CD14-positive monocyte (primary cell): ENCODE data around the gene ATP11A. TPM values are rescaled to one million over a fixed set of nuclear protein-coding genes. Genes with fewer than 3 reads are reported as not detected.

Source experiments
- DNase-seq, 3 donors: peaks; one replicate each; pipeline ENCODE4 v3.0.0-alpha.2; 2011 to 2022
- H2AFZ ChIP-seq: 2 replicates; pipeline ENCODE4 v1.6.0; 2012; ENCODE audit warnings: mild to moderate bottlenecking, low read depth, low read length, inconsistent platforms; ENCODE audit not compliant: insufficient read depth, poor library complexity, severe bottlenecking
- H3K27ac ChIP-seq, 2 donors: 1 replicate in 1 of 2; 2 replicates in 1 of 2; pipeline ENCODE4 v1.5.1; 2012 to 2013; ENCODE audit warnings: low read length in 2 of 2, control low read depth in 1 of 2, inconsistent platforms in 1 of 2, low read depth in 1 of 2, mild to moderate bottlenecking in 1 of 2
- H3K27me3 ChIP-seq, 2 donors: one replicate each; pipeline versions ENCODE4 v1.6.0 to v1.6.1; 2011 to 2013; ENCODE audit warnings: low read length in 2 of 2; ENCODE audit not compliant: control insufficient read depth in 2 of 2, insufficient read depth in 2 of 2
- H3K36me3 ChIP-seq, 2 donors: replicated peaks in 1 of 2; 1 replicate in 1 of 2; 2 replicates in 1 of 2; pipeline versions ENCODE4 v1.5.1 to v1.6.1; 2012 to 2013; ENCODE audit warnings: low read length in 2 of 2, control low read depth in 1 of 2, inconsistent platforms in 1 of 2, mild to moderate bottlenecking in 1 of 2; ENCODE audit not compliant: insufficient read depth in 2 of 2, control insufficient read depth in 1 of 2
- H3K4me1 ChIP-seq, 2 donors: 1 replicate in 1 of 2; 2 replicates in 1 of 2; pipeline versions ENCODE4 v1.5.1 to v1.6.1; 2012 to 2013; ENCODE audit warnings: low read length in 2 of 2, control low read depth in 1 of 2, inconsistent platforms in 1 of 2, mild to moderate bottlenecking in 1 of 2, moderate library complexity in 1 of 2; ENCODE audit not compliant: insufficient read depth in 2 of 2, control insufficient read depth in 1 of 2
- H3K4me2 ChIP-seq: replicated peaks from 2 replicates; pipeline ENCODE3; 2012; ENCODE audit warnings: low read length, moderate library complexity, mild to moderate bottlenecking; ENCODE audit not compliant: poor library complexity, severe bottlenecking; ENCODE audit errors: extremely low read depth
- H3K4me3 ChIP-seq, 3 experiments: fragments of 200-600 bp in 1 of 3; sonication (generic) in 1 of 3; replicated peaks in 1 of 3; 1 replicate in 2 of 3; 2 replicates in 1 of 3; pipeline ENCODE4 v1.5.1; 2011 to 2013; ENCODE audit warnings: low read length in 3 of 3, mild to moderate bottlenecking in 3 of 3, control low read depth in 2 of 3, low read depth in 2 of 3, inconsistent platforms in 1 of 3, moderate library complexity in 1 of 3
- H3K79me2 ChIP-seq: 2 replicates; pipeline ENCODE4 v1.6.0; 2012; ENCODE audit warnings: mild to moderate bottlenecking, control low read depth, inconsistent platforms, low read length, moderate library complexity; ENCODE audit not compliant: insufficient read depth
- H3K9ac ChIP-seq: 2 replicates; pipeline ENCODE4 v1.6.0; 2017; ENCODE audit warnings: low read length, mild to moderate bottlenecking; ENCODE audit not compliant: insufficient read depth, poor library complexity, severe bottlenecking
- H3K9me3 ChIP-seq, 2 donors: replicated peaks in 1 of 2; 1 replicate in 1 of 2; 2 replicates in 1 of 2; pipeline versions ENCODE4 v1.5.1 to v1.6.1; 2012 to 2013; ENCODE audit warnings: low read length in 2 of 2, control low read depth in 1 of 2; ENCODE audit not compliant: control insufficient read depth in 1 of 2, insufficient read depth in 1 of 2
- H4K20me1 ChIP-seq: 2 replicates; pipeline ENCODE4 v1.6.0; 2012; ENCODE audit warnings: mild to moderate bottlenecking, low read length, control low read depth, moderate library complexity; ENCODE audit not compliant: insufficient read depth
- H3K27ac Mint-ChIP-seq, 7 donors: one replicate each; pipeline ENCODE4 v1.8.0; 2020; ENCODE audit warnings: mild to moderate bottlenecking in 7 of 7, mixed read lengths in 7 of 7, moderate library complexity in 6 of 7, inconsistent platforms in 2 of 7
- H3K27me3 Mint-ChIP-seq, 3 donors: one replicate each; pipeline ENCODE4 v1.8.0; 2021 to 2022; ENCODE audit warnings: low read depth in 3 of 3, mild to moderate bottlenecking in 3 of 3, mixed read lengths in 3 of 3, moderate library complexity in 3 of 3, inconsistent platforms in 1 of 3
- H3K36me3 Mint-ChIP-seq, 2 donors: one replicate each; pipeline ENCODE4 v1.8.0; 2020; ENCODE audit warnings: mixed read lengths in 2 of 2, inconsistent platforms in 1 of 2, mild to moderate bottlenecking in 1 of 2
- H3K4me1 Mint-ChIP-seq: one replicate; pipeline ENCODE4 v1.8.0; 2020; ENCODE audit warnings: mild to moderate bottlenecking, mixed read lengths
- H3K4me3 Mint-ChIP-seq, 2 donors: one replicate each; pipeline ENCODE4 v1.8.0; 2020; ENCODE audit warnings: mild to moderate bottlenecking in 2 of 2, mixed read lengths in 2 of 2, moderate library complexity in 1 of 2
- H3K9me3 Mint-ChIP-seq, 7 donors: one replicate each; pipeline ENCODE4 v1.8.0; 2020 to 2022; ENCODE audit warnings: mixed read lengths in 7 of 7, mild to moderate bottlenecking in 6 of 7, moderate library complexity in 6 of 7, inconsistent platforms in 2 of 7
- WGBS: methylation state at CpG from one replicate; pipeline ENCODE4 v1.1.5; 2013; ENCODE audit warnings: missing lambda C conversion rate; ENCODE audit not compliant: insufficient coverage; 5-methylcytosine and 5-hydroxymethylcytosine counted together
- intact Hi-C, 2 donors: fragments of 100-400 bp; cut with micrococcal nuclease; formaldehyde crosslinking; loops; one replicate each; pipeline versions ENCODE4 v1.15.0 to v1.15.1; 2023
- polyA plus RNA-seq, 3 donors: library from polyadenylated mRNA; depleted of rRNA in 1 of 3; unstranded in 2 of 3; stranded (reverse) in 1 of 3; fragments of 300-500 nt in 2 of 3; fragments of >200 nt in 1 of 3; fragmentation: Illumina TruSeq in 2 of 3; gene quantifications; 1 replicate in 2 of 3; 2 replicates in 1 of 3; pipeline ENCODE4 v1.2.3, GENCODE V29; 2012 to 2021
- TF ChIP-seq, protein P1 (sequence below): fragments of 200-600 bp; IDR thresholded peaks from one replicate; pipeline ENCODE4 v1.8.0; 2022; ENCODE audit warnings: antibody characterized with exemption, mild to moderate bottlenecking

Gene ATP11A
- polyA plus RNA-seq, 3 donors, result 7.2 to 45.4 (median 7.6) TPM

DNA sequence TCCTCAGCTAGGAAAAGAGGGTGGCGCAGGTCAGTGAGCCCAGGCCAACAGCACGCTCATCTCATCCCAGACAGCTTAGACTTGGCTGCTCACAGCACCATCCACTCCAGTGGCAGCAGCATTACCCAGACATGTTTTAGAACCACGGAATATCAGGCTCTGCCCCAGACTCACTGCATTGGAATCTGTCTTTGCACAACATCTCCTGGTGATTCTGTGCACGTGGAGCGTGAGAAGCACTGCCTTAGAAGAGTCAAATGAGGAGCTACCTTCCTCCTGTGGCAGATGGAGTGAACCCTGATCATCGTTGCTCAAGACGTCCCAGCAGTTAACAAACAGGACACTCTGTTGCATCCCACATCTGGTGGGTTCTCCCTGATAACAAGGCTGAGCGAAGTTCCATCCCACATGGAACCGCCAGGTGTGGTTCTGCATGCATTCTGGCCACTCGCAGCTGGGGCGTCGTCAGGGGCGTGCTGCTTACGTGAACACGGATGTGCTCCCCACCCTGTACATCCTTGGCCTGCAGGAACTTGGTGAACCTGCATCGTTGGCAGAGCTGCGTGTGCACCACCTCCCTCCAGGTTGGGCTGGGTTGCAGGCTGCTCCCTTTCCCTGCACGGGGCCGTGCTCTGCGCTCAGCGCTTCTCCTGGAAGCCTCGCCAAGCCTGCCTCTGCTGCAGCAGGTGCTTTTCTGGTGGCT lies 25.2 kb upstream of the ATP11A start:
- H3K4me3 ChIP-seq, result no peak overlapping the region
- no peaks in the 10 kb centered on the region for H3K9me3 ChIP-seq
- TF ChIP-seq, protein P1, sequence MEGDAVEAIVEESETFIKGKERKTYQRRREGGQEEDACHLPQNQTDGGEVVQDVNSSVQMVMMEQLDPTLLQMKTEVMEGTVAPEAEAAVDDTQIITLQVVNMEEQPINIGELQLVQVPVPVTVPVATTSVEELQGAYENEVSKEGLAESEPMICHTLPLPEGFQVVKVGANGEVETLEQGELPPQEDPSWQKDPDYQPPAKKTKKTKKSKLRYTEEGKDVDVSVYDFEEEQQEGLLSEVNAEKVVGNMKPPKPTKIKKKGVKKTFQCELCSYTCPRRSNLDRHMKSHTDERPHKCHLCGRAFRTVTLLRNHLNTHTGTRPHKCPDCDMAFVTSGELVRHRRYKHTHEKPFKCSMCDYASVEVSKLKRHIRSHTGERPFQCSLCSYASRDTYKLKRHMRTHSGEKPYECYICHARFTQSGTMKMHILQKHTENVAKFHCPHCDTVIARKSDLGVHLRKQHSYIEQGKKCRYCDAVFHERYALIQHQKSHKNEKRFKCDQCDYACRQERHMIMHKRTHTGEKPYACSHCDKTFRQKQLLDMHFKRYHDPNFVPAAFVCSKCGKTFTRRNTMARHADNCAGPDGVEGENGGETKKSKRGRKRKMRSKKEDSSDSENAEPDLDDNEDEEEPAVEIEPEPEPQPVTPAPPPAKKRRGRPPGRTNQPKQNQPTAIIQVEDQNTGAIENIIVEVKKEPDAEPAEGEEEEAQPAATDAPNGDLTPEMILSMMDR, result no peak
- no peak overlapping the region for H2AFZ ChIP-seq
- no peak for DNase-seq
- no peaks in the 10 kb centered on the region for H3K36me3 ChIP-seq
- Mint-ChIP-seq H3K4me1 (no peaks in the 10 kb centered on the region), H3K27me3 (peaks cover 0 to 10% (median 5%) of the 10 kb centered on the region in 3 donors), H3K27ac (no peak overlapping the region), H3K4me3 (no peak overlapping the region), H3K36me3 (no peaks in the 10 kb centered on the region), H3K9me3 (peaks cover 0 to 5% (median 0%) of the 10 kb centered on the region in 7 donors)
- no peaks in the 10 kb centered on the region for H3K4me1 ChIP-seq
- H4K20me1 ChIP-seq, result no peaks in the 10 kb centered on the region
- no peaks in the 10 kb centered on the region for H3K79me2 ChIP-seq
- H3K9ac ChIP-seq, result no peak overlapping the region
- 90% methylated on average over 22 of the region's 22 CpGs for WGBS
- no peak overlapping the region for H3K4me2 ChIP-seq
- H3K27ac ChIP-seq, result no peak overlapping the region
- no peaks in the 10 kb centered on the region for H3K27me3 ChIP-seq
- intact Hi-C loops, result no loop called here

DNA sequence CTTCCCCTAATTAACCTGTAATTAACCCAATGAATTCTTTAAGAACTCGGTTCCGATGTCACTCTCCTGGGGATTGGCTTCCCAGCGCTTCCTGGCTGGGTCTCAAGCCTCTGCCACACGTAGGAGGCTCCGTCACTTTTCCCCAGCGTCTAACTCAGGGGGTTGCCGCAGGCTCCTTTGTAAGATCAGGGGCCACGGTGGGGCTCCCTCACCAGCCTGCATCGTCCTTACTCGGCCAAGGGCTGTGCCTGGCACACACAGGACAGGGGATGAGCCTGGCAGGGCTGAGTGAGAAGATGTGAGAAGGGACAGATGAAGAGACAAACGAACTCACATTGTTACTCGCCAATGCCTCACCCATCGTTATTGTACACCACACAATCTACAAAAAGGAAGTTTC lies 20.9 kb upstream of the ATP11A start:
- 98% methylated on average over 7 of the region's 13 CpGs for WGBS
- Histone ChIP-seq H2AFZ (no peak overlapping the region), H3K36me3 (no peaks in the 10 kb centered on the region), H3K27ac (no peak overlapping the region), H3K27me3 (no peaks in the 10 kb centered on the region), H3K9me3 (no peaks in the 10 kb centered on the region), H3K79me2 (no peaks in the 10 kb centered on the region), H3K9ac (no peak overlapping the region), H4K20me1 (no peaks in the 10 kb centered on the region), H3K4me2 (no peak overlapping the region), H3K4me1 (no peaks in the 10 kb centered on the region), H3K4me3 (no peak overlapping the region)
- H3K36me3 Mint-ChIP-seq, result no peaks in the 10 kb centered on the region
- TF ChIP-seq, protein P1, result no peak
- peaks cover 8% of the 10 kb centered on the region for H3K4me1 Mint-ChIP-seq
- intact Hi-C loops, result no loop called here
- H3K4me3 Mint-ChIP-seq, result peak overlapping the region in 1 of 2 donors; percentile 16
- H3K27ac Mint-ChIP-seq, result no peak overlapping the region
- DNase-seq, result no peak
- peaks cover 6 to 8% (median 6%) of the 10 kb centered on the region in 3 donors for H3K27me3 Mint-ChIP-seq
- peaks cover 0 to 5% (median 0%) of the 10 kb centered on the region in 7 donors for H3K9me3 Mint-ChIP-seq
